Naive thymus-derived CD8-positive, alpha-beta T cell (primary cell): Measurements from ENCODE around the gene HES5. TPM values are rescaled to one million over a fixed set of nuclear protein-coding genes. Genes with fewer than 3 reads are reported as not detected.
"Not testable (repeated sequence)": the region's sequence is repeated elsewhere in the genome, so short reads cannot be mapped to it uniquely, and the experiment has no call there.

Experiments used
- ATAC-seq, 2 donors: fragments of 150-1000 bp; cut with Tn5 transposase in 1 of 2; sonication (Bioruptor Pico), chemical (Tn5 transposase) in 1 of 2; 1 replicate in 1 of 2; 2 replicates in 1 of 2; pipeline ENCODE4 v1.10.0; 2021; ENCODE audit warnings: mild to moderate bottlenecking in 2 of 2, moderate library complexity in 2 of 2
- POLR2A ChIA-PET: fragments of 350-600 bp; sonication (Branson Sonifier 250); formaldehyde crosslinking; loops from one replicate; lab custom pipeline; 2021; ENCODE audit warnings: antibody characterized with exemption; lab: Charles Lee
- DNase-seq, 10 donors: peaks; one replicate each; pipeline versions ENCODE4 v3.0.0 to v3.0.0-alpha.2; 2020 to 2022
- H3K27ac Mint-ChIP-seq, 10 donors: one replicate each; pipeline ENCODE4 v1.8.0; 2020 to 2022; ENCODE audit warnings: mild to moderate bottlenecking in 10 of 10, mixed read lengths in 10 of 10, moderate library complexity in 4 of 10, inconsistent platforms in 1 of 10
- H3K27me3 Mint-ChIP-seq, 5 donors: one replicate each; pipeline ENCODE4 v1.8.0; 2021 to 2022; ENCODE audit warnings: mixed read lengths in 5 of 5
- H3K36me3 Mint-ChIP-seq, 3 donors: one replicate each; pipeline ENCODE4 v1.8.0; 2020 to 2022; ENCODE audit warnings: mixed read lengths in 3 of 3, mild to moderate bottlenecking in 2 of 3, inconsistent platforms in 1 of 3
- H3K4me1 Mint-ChIP-seq, 4 donors: one replicate each; pipeline ENCODE4 v1.8.0; 2021 to 2022; ENCODE audit warnings: mixed read lengths in 4 of 4
- H3K4me3 Mint-ChIP-seq, 10 donors: one replicate each; pipeline ENCODE4 v1.8.0; 2020 to 2022; ENCODE audit warnings: mild to moderate bottlenecking in 10 of 10, mixed read lengths in 10 of 10, moderate library complexity in 6 of 10, inconsistent platforms in 1 of 10
- H3K9me3 Mint-ChIP-seq, 9 donors: one replicate each; pipeline ENCODE4 v1.8.0; 2020 to 2022; ENCODE audit warnings: mixed read lengths in 9 of 9, mild to moderate bottlenecking in 3 of 9, inconsistent platforms in 1 of 9, moderate library complexity in 1 of 9
- polyA plus RNA-seq, 3 donors: library from polyadenylated mRNA; unstranded; fragments of 300-500 nt; fragmentation: Illumina TruSeq; gene quantifications; one replicate each; pipeline ENCODE4 v1.2.3, GENCODE V29; 2021
- total RNA-seq, 8 experiments: library from RNA in 2 of 8; stranded (reverse) in 2 of 8; gene quantifications; one replicate each; pipeline ENCODE4 v1.2.3 and lab custom pipeline; 2021 to 2026

HES5 gene
- total and polyA plus RNA-seq, 5 experiments from 2014 or later, result 0.30 TPM; not detected in 4

GRCh38 chr1:2553076-2553475, 23.0 kb upstream of the HES5 start:
- H3K27ac Mint-ChIP-seq, POLR2A ChIA-PET, H3K36me3 Mint-ChIP-seq: not testable (repeated sequence)

DNA sequence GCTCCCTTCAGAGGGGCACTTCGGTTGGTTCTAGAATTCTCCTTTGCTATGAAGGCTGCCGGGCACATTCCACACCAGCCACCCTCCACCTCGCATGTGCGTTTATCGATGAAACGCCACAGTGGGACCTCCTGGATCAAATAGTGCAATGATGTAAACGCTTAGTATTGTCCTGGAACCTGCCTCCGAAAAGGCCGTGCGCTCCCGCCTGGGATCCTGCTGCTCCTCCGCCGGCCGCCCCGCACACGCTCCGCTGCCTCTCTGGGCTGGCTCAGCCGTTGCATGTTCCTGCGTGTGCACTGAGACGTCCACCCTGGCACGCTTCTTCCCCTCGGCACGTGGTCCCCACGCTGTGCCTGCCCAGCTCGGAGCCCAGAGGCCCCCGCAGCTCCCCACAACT, 22.1 kb upstream of the HES5 start:
- H3K4me3 Mint-ChIP-seq, result no peak overlapping the region
- ATAC-seq (no peak), DNase-seq (no peak)
- no peaks in the 10 kb centered on the region for H3K27me3 Mint-ChIP-seq
- H3K4me1 Mint-ChIP-seq, result peaks cover 16 to 52% (median 50%) of the 10 kb centered on the region in 4 donors
- POLR2A ChIA-PET, result no interaction called here
- no peaks in the 10 kb centered on the region for H3K9me3 Mint-ChIP-seq
- H3K27ac Mint-ChIP-seq, result peak overlapping the region in 8 of 10 donors; percentile 9 to 83 (median 50)
- H3K36me3 Mint-ChIP-seq, result peaks cover 0 to 4% (median 0%) of the 10 kb centered on the region in 3 donors

More at GRCh38 chr1:2553076-2553475, 23.0 kb upstream of the HES5 start:
- H3K27me3 Mint-ChIP-seq, H3K4me3 Mint-ChIP-seq, H3K9me3 Mint-ChIP-seq, DNase-seq, ATAC-seq: not testable (repeated sequence)
- H3K4me1 Mint-ChIP-seq, result peaks cover 19 to 57% (median 53%) of the 10 kb centered on the region in 4 donors

- not testable (repeated sequence) for H3K36me3 Mint-ChIP-seq, ATAC-seq
- H3K4me1 Mint-ChIP-seq, result peaks cover 17 to 52% (median 50%) of the 10 kb centered on the region in 4 donors
Observed at GRCh38 chr1:2551544-2551943, 21.5 kb upstream of the HES5 start.

GRCh38 chr1:2550309-2550861, 20.3 kb upstream of the HES5 start:
- Mint-ChIP-seq H3K27ac (peak overlapping the region in 8 of 10 donors; percentile 79 to 97 (median 84)), H3K4me1 (peaks cover 14 to 45% (median 39%) of the 10 kb centered on the region in 4 donors), H3K4me3 (peak overlapping the region in 1 of 10 donors; percentile 40)
- not testable (repeated sequence) for H3K36me3 Mint-ChIP-seq, ATAC-seq, DNase-seq, H3K27me3 Mint-ChIP-seq, H3K9me3 Mint-ChIP-seq
- POLR2A ChIA-PET, result interaction anchor here (7.4 to 13.3 kb wide), 2 partner anchors 20 to 35 kb away, joined by 139 to 528 read pairs; partner anchors contain the start of genes HES5, PANK4 and PRXL2B

More at GRCh38 chr1:2551544-2551943, 21.5 kb upstream of the HES5 start:
- DNase-seq, H3K4me3 Mint-ChIP-seq, POLR2A ChIA-PET, H3K9me3 Mint-ChIP-seq, H3K27me3 Mint-ChIP-seq: not testable (repeated sequence)
- H3K27ac Mint-ChIP-seq, result peak overlapping the region in 8 of 10 donors; percentile 65 to 96 (median 81)

GRCh38 chr1:2549367-2550029, 19.4 kb upstream of the HES5 start:
- not testable (repeated sequence) for H3K9me3 Mint-ChIP-seq, ATAC-seq, H3K36me3 Mint-ChIP-seq, DNase-seq, H3K27me3 Mint-ChIP-seq
- POLR2A ChIA-PET, result interaction anchor here (0.7 to 13.3 kb wide), 12 partner anchors 12 to 158 kb away, joined by 3 to 528 read pairs (median 14); partner anchors contain the start of genes HES5, MORN1, PANK4 and PRXL2B
- Mint-ChIP-seq H3K4me1 (peaks cover 9 to 45% (median 34%) of the 10 kb centered on the region in 4 donors), H3K27ac (peak overlapping the region; percentile 96 to 99 (median 98)), H3K4me3 (peak overlapping the region in 8 of 10 donors; percentile 52 to 96 (median 92))

- Mint-ChIP-seq H3K9me3 (no peaks in the 10 kb centered on the region), H3K27me3 (no peaks in the 10 kb centered on the region), H3K27ac (peak overlapping the region; percentile 96 to 99 (median 98)), H3K36me3 (no peaks in the 10 kb centered on the region), H3K4me3 (peak overlapping the region; percentile 86 to 96 (median 93)), H3K4me1 (peaks cover 6 to 45% (median 36%) of the 10 kb centered on the region in 4 donors)
- POLR2A ChIA-PET, result interaction anchor here (0.7 to 13.3 kb wide), 29 partner anchors 8 to 353 kb away, joined by 3 to 528 read pairs (median 10); partner anchors contain the start of genes FAAP20, HES5, MORN1 and PANK4
- ATAC-seq (peak; percentile 20 to 22), DNase-seq (peak; percentile 62 to 89 (median 79))
Observed at GRCh38 chr1:2548068-2548589, 18.1 kb upstream of the HES5 start.

DNA sequence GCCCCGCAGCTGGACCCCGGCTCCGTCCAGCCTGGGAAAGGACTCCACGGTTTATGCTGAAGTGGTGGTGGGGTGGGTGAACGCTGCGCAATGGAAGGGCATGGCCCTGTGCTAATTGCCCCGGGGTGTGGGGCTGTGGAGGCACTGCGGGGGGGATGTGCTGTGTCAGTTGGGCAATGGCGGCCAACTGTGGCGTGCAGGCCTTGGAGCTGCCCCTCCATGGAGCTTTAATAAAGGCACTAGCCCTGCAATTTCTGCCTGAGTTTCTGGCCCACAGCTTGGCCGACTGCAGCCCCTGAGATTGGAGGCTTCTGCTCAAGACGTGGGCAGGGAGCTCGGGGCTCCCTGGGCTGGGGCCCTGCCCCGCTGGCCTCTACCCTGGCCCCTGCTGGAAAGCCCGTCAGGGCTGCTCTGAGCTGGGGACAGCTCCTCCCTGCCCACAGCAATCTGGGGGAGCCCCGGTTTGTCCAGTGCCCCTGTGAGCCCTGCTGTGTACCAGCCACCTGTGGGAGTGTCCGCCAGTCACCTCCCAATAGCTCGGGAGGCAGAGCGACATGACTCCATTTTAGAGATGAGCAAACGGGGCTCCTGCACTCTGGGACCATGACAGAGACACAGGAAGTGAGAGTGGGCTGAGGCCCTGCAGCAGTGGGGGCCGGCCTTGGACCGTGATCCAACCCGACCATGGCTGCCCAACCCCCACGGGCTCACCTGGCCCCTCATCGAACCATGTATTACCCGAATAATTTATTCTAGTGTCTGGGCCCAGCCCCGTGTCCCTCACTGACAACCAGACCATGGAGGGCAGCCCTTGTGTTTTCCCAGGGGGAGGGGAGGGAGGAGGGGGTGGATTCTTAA, 17.4 kb upstream of the HES5 start:
- Mint-ChIP-seq H3K27me3 (no peaks in the 10 kb centered on the region), H3K4me3 (peak overlapping the region; percentile 86 to 96 (median 93)), H3K36me3 (no peaks in the 10 kb centered on the region), H3K9me3 (no peaks in the 10 kb centered on the region), H3K27ac (peak overlapping the region; percentile 93 to 99 (median 98)), H3K4me1 (peaks cover 6 to 45% (median 36%) of the 10 kb centered on the region in 4 donors)
- ATAC-seq (peak; percentile 20 to 36), DNase-seq (peak in 9 of 10 donors; percentile 34 to 75 (median 53))
- POLR2A ChIA-PET, result interaction anchor here (0.8 to 13.3 kb wide), 25 partner anchors 9 to 352 kb away, joined by 3 to 528 read pairs (median 10); partner anchors contain the start of genes FAAP20, HES5, MORN1 and PANK4

GRCh38 chr1:2546515-2547209, 16.6 kb upstream of the HES5 start:
- peak overlapping the region; percentile 86 to 96 (median 93) for H3K4me3 Mint-ChIP-seq
- no peaks in the 10 kb centered on the region for H3K36me3 Mint-ChIP-seq
- ATAC-seq (peak; percentile 48 to 58), DNase-seq (peak; percentile 64 to 93 (median 84))
- no peaks in the 10 kb centered on the region for H3K27me3 Mint-ChIP-seq
- H3K4me1 Mint-ChIP-seq, result peaks cover 6 to 50% (median 36%) of the 10 kb centered on the region in 4 donors
- H3K9me3 Mint-ChIP-seq, result no peaks in the 10 kb centered on the region
- POLR2A ChIA-PET, result interaction anchor here (0.9 to 13.3 kb wide), 28 partner anchors 9 to 357 kb away, joined by 3 to 528 read pairs (median 8); partner anchors contain the start of genes FAAP20, HES5, MORN1 and PANK4
- peak overlapping the region; percentile 93 to 99 (median 98) for H3K27ac Mint-ChIP-seq

DNA sequence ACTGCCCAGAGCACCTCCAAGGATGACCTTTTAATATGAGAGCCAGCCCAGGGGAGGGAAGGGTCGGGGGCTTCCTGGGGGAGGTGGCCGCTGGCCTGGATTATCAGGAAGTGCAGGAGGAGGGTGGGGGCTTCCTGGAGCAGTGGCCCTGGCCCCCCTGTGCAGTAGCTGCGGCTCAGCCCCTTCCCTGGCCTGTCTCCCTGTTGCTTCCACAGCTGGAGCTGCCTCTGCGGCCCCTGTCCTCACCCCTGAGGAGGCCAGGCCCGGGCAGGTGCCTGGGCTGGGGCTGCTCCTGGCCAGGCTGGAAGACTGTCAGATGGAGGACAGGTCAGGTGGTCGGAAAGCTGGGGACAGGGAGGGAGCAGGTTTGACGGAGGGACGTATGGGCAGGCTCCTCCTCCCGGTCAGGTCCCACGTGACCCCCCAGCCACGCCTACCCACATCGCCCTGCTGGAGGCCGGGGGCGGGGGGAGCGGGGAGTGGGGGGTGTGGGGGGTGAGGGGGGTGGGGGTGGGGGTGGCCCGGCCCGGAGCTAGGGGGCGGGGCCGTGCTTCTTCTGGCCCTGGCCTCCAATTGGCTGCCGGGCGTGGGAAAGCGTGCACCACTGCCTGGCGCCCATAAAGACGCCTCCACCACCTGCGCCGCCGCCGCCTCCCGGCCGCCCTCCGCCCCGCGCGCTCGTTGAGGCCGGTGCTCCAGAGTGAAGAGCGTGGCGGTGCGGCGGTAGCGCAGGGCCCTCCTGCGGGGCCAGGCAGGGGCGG, 15.9 kb upstream of the HES5 start:
- no peaks in the 10 kb centered on the region for H3K9me3 Mint-ChIP-seq
- peaks cover 7 to 49% (median 37%) of the 10 kb centered on the region in 4 donors for H3K4me1 Mint-ChIP-seq
- ATAC-seq, result peak; percentile 47 to 54
- no peaks in the 10 kb centered on the region for H3K36me3 Mint-ChIP-seq
- no peaks in the 10 kb centered on the region for H3K27me3 Mint-ChIP-seq
- DNase-seq, result peak; percentile 83 to 93 (median 88)
- POLR2A ChIA-PET, result interaction anchor here (0.9 to 13.3 kb wide), 21 partner anchors 10 to 356 kb away, joined by 3 to 528 read pairs (median 6); partner anchors contain the start of genes FAAP20, HES5, MORN1 and PANK4
- H3K4me3 Mint-ChIP-seq, result peak overlapping the region; percentile 57 to 96 (median 92)
- H3K27ac Mint-ChIP-seq, result peak overlapping the region in 6 of 10 donors; percentile 10 to 99 (median 98)

DNA sequence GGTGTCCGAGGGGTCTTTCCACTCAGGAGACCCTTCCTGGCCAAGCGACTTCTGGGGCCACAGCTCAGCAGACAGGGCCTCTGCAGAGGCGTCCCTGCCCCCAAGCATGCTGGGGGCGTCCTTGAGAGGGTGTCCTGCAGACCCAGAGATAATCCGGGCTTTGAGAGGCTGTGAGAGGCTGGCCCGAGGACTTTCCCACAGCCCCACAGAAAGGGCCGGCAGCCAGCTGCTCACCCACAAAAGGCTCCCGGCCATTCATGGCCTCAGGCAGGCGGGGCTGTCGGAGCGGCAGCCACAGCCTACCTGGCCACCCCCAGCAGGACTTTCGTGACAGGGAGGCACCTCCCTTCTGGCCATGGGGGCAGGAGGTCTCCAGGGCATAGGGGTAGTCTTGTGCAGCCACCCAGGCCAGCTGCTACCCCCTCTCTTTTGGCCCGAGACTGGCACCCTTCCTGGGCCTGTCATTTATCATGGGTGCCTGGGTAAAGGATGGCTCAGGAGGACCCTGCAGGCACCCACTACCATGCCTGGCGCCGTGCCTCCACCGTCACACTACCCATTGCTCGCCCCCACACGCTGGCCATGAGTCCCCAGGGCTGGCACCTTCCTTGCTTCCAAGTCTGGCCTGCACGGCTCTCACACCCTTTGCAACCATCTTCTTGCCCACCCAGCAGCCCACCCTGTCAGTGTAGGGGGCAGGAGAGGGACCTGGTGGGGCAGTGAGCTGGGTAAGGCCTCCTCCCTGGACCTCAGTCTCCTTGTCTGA, 15.0 kb upstream of the HES5 start:
- Mint-ChIP-seq H3K4me3 (peak overlapping the region in 6 of 10 donors; percentile 10 to 96 (median 32)), H3K27me3 (no peaks in the 10 kb centered on the region), H3K36me3 (no peaks in the 10 kb centered on the region), H3K9me3 (no peaks in the 10 kb centered on the region), H3K4me1 (peaks cover 7 to 44% (median 34%) of the 10 kb centered on the region in 4 donors), H3K27ac (peak overlapping the region in 8 of 10 donors; percentile 10 to 88 (median 59))
- POLR2A ChIA-PET, result interaction anchor here (0.9 to 13.3 kb wide), 15 partner anchors 11 to 355 kb away, joined by 3 to 528 read pairs (median 5); partner anchors contain the start of genes FAAP20, HES5, MORN1 and PANK4
- no peak for ATAC-seq
- DNase-seq, result no peak
